BJ (cell line): ENCODE results near the gene KLF9. TPM values are rescaled to one million over a fixed set of nuclear protein-coding genes. Genes with fewer than 3 reads are reported as not detected.
"Not testable (repeated sequence)": the region's sequence is repeated elsewhere in the genome, so short reads cannot be mapped to it uniquely, and the experiment has no call there.

Experiments used
- CTCF ChIA-PET: fragments of 350-600 bp; formaldehyde crosslinking; extraction: SDS; loops from one replicate; lab custom pipeline; 2021; ENCODE audit warnings: antibody characterized with exemption, inconsistent platforms; lab: Yijun Ruan, JAX
- POLR2A ChIA-PET: fragments of 300-600 bp; sonication (Branson Sonifier 250); formaldehyde crosslinking; extraction: SDS; loops from one replicate; lab custom pipeline; 2021; ENCODE audit warnings: antibody characterized with exemption; lab: Charles Lee
- DNase-seq: peaks from one replicate; pipeline ENCODE4 v3.0.0-alpha.2; 2011; ENCODE audit warnings: low read depth
- H3K27me3 ChIP-seq: 2 replicates; pipeline ENCODE4 v1.6.0; 2011; ENCODE audit warnings: low read length; ENCODE audit not compliant: control insufficient read depth, insufficient read depth
- H3K36me3 ChIP-seq: 2 replicates; pipeline ENCODE4 v1.5.1; 2011; ENCODE audit warnings: low read length; ENCODE audit not compliant: control insufficient read depth, insufficient read depth
- H3K4me3 ChIP-seq: 2 replicates; pipeline ENCODE4 v1.5.1; 2011; ENCODE audit warnings: low read depth, mild to moderate bottlenecking, control low read depth, low read length
- polyA plus RNA-seq: library from polyadenylated mRNA; depleted of rRNA; stranded (reverse); fragments of >200 nt; gene quantifications from 2 replicates; pipeline ENCODE4 v1.2.3, GENCODE V29; 2011
- TF ChIP-seq, protein P1 (sequence below): IDR thresholded peaks from 2 replicates; pipeline ENCODE4 v1.5.1; 2011; ENCODE audit warnings: low read depth, mild to moderate bottlenecking, control low read depth, inconsistent platforms, low read length, moderate library complexity; ENCODE audit not compliant: insufficient read depth

The KLF9 gene
- polyA plus RNA-seq, 1 experiment: 29.2 TPM

DNA sequence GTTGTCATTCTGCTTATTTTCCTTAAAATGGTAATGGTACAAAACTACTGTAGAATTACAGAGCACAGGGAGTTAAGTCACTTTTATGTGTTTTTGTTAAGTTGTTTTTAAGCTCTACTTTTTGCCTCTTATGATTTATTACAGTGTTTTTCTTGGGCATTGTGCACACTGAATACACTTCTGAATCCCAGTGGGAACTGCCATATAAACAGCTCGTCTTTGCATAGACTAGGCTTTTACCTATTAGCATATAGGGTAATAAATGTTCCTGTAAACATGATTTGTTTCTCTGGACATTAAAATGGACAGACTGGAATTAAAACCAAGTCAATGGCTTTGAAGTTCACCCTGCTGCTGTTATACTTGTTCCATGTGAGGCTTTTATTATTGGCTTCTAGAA lies 12.2 kb downstream of the KLF9 start:
- Histone ChIP-seq H3K4me3 (no peak overlapping the region), H3K27me3 (no peaks in the 10 kb centered on the region), H3K36me3 (no peaks in the 10 kb centered on the region; the same call in 1 of the 2 replicates)
- POLR2A ChIA-PET: no interaction called here
- TF ChIP-seq, protein P1, sequence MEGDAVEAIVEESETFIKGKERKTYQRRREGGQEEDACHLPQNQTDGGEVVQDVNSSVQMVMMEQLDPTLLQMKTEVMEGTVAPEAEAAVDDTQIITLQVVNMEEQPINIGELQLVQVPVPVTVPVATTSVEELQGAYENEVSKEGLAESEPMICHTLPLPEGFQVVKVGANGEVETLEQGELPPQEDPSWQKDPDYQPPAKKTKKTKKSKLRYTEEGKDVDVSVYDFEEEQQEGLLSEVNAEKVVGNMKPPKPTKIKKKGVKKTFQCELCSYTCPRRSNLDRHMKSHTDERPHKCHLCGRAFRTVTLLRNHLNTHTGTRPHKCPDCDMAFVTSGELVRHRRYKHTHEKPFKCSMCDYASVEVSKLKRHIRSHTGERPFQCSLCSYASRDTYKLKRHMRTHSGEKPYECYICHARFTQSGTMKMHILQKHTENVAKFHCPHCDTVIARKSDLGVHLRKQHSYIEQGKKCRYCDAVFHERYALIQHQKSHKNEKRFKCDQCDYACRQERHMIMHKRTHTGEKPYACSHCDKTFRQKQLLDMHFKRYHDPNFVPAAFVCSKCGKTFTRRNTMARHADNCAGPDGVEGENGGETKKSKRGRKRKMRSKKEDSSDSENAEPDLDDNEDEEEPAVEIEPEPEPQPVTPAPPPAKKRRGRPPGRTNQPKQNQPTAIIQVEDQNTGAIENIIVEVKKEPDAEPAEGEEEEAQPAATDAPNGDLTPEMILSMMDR: no peak
- DNase-seq: no peak
- CTCF ChIA-PET: interaction anchor here (0.8 to 2.1 kb wide), 4 partner anchors 11 to 200 kb away, joined by 3 to 5 read pairs (median 4); no protein-coding TSS in a partner anchor

DNA sequence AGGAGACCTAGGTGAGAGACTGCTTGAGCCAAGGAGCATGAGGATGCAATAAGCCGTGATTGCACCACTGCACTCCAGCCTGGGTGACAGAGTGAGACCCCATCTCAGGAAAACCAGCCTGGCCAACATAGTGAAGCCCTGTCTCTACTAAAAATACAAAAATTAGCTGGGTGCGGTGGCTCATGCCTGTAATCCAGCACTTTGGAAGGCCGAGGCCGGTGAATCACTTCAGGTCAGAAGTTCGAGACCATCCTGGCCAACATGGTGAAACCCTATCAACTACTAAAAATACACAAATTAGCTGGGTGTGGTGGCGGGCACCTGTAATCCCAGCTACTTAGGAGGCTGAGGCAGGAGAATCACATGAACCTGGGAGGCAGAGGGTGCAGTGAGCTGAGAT lies 13.2 kb downstream of the KLF9 start:
- H3K36me3 ChIP-seq, H3K4me3 ChIP-seq, H3K27me3 ChIP-seq, DNase-seq, POLR2A ChIA-PET: not testable (repeated sequence)
- CTCF ChIA-PET: interaction anchor here (1.1 to 1.3 kb wide), 2 partner anchors 10 to 21 kb away, joined by 3 read pairs; no protein-coding TSS in a partner anchor

DNA sequence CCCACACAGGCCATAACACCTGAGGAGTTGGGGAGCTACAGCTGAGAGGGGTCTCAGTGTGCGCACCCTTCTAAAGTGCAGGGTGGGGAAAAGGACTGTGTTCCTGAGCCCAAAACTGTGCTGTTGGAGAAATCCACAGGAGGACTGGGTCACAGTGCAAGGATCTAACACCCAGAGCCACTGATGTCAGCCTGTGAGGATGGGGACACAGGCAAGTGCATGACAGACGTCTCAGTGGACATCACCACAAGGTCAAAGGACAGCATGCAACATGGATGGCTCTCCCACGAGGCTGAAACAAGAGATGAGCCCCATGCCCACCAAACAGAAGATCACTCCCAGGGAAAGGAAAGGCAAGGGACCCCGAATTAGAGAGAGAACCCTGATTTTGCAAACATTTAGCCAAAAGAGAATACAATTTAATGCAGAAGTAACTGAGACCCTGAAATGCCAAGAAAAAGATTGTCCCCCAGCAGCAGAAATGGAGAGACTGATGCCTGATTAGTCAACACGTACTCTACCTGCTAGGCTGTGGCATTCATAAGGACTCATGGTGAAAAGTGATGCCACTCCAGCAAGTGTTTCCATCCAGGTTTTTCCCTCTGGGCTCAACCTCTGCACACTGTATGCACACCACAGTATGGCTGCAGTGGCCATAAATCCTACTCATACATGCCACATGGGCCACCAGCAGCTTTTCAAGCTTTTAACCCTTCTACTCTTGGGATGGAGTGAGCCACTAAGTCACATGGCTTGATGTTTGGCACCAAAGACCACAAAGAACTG lies 14.2 kb downstream of the KLF9 start:
- TF ChIP-seq, protein P1: no peak
- no peaks in the 10 kb centered on the region for H3K27me3 ChIP-seq
- ChIA-PET POLR2A (no interaction called here), CTCF (interaction anchor here (1.3 to 1.8 kb wide), 2 partner anchors 20 to 199 kb away, joined by 3 read pairs; no protein-coding TSS in a partner anchor)
- H3K4me3 ChIP-seq: no peak overlapping the region
- no peaks in the 10 kb centered on the region; the same call in 1 of the 2 replicates for H3K36me3 ChIP-seq
- no peak for DNase-seq

DNA sequence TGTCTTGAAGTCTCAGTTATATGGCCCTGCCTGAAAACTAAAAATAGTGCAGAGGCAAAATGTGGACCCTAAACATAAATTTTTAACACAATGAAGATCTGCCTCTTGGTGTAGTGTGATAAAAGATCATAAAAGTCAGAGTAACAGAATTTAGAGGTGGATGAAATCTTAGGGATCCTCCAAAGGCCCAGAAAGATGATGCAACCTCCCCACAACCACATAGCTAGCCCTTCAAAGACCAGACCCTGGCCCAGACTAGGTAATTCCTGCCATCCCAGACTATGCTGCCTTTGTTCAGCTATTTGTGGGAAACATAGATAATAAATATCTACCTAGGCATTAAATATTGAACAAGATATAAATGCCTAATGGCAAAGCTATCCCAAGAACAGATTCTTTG lies 15.3 kb downstream of the KLF9 start:
- TF ChIP-seq, protein P1: no peak
- DNase-seq: no peak
- Histone ChIP-seq H3K27me3 (no peaks in the 10 kb centered on the region), H3K4me3 (no peak overlapping the region), H3K36me3 (no peaks in the 10 kb centered on the region; the same call in 1 of the 2 replicates)
- POLR2A ChIA-PET: no interaction called here
- CTCF ChIA-PET: interaction anchor here (1.8 kb wide), 1 partner anchor 201 kb away, joined by 3 read pairs; no protein-coding TSS in a partner anchor

DNA sequence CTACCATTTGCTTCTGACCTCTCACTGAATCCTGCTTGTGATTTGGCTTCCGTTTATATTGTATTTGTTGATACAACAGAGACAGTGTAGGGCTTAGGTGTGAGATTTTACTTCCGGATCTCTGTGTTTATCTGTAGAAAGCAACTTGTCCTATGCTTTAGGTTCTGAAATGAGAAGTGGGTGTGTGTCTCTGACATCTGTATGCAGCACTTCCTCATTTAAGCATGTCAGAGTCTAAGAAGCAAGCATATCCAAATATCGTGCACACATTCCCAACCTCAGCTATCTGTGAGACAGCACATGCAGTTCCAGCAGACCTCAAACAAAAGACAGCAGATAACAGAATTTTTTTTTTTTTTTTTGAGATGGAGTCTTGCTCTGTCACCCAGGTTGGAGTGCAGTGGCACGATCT lies 16.3 kb downstream of the KLF9 start:
- TF ChIP-seq, protein P1: no peak
- ChIA-PET POLR2A (no interaction called here), CTCF (interaction anchor here (1.8 kb wide), 1 partner anchor 202 kb away, joined by 3 read pairs; no protein-coding TSS in a partner anchor)
- DNase-seq: no peak
- no peaks in the 10 kb centered on the region for H3K27me3 ChIP-seq
- H3K4me3 ChIP-seq: no peak overlapping the region
- no peaks in the 10 kb centered on the region; the same call in none of the 2 replicates for H3K36me3 ChIP-seq
